BJ (cell line): ENCODE measurements around the gene KLHL22. TPM values are rescaled to one million over a fixed set of nuclear protein-coding genes. Genes with fewer than 3 reads are reported as not detected.

Source experiments
- CTCF ChIA-PET: fragments of 350-600 bp; formaldehyde crosslinking; extraction: SDS; loops from one replicate; lab custom pipeline; 2021; ENCODE audit warnings: antibody characterized with exemption, inconsistent platforms; lab: Yijun Ruan, JAX
- POLR2A ChIA-PET: fragments of 300-600 bp; sonication (Branson Sonifier 250); formaldehyde crosslinking; extraction: SDS; loops from one replicate; lab custom pipeline; 2021; ENCODE audit warnings: antibody characterized with exemption; lab: Charles Lee
- DNase-seq: peaks from one replicate; pipeline ENCODE4 v3.0.0-alpha.2; 2011; ENCODE audit warnings: low read depth
- H3K27me3 ChIP-seq: 2 replicates; pipeline ENCODE4 v1.6.0; 2011; ENCODE audit warnings: low read length; ENCODE audit not compliant: control insufficient read depth, insufficient read depth
- H3K36me3 ChIP-seq: 2 replicates; pipeline ENCODE4 v1.5.1; 2011; ENCODE audit warnings: low read length; ENCODE audit not compliant: control insufficient read depth, insufficient read depth
- H3K4me3 ChIP-seq: 2 replicates; pipeline ENCODE4 v1.5.1; 2011; ENCODE audit warnings: low read depth, mild to moderate bottlenecking, control low read depth, low read length
- polyA plus RNA-seq: library from polyadenylated mRNA; depleted of rRNA; stranded (reverse); fragments of >200 nt; gene quantifications from 2 replicates; pipeline ENCODE4 v1.2.3, GENCODE V29; 2011
- TF ChIP-seq, protein P1 (sequence below): IDR thresholded peaks from 2 replicates; pipeline ENCODE4 v1.5.1; 2011; ENCODE audit warnings: low read depth, mild to moderate bottlenecking, control low read depth, inconsistent platforms, low read length, moderate library complexity; ENCODE audit not compliant: insufficient read depth

The KLHL22 gene
- polyA plus RNA-seq, 1 experiment: 34.0 TPM

DNA sequence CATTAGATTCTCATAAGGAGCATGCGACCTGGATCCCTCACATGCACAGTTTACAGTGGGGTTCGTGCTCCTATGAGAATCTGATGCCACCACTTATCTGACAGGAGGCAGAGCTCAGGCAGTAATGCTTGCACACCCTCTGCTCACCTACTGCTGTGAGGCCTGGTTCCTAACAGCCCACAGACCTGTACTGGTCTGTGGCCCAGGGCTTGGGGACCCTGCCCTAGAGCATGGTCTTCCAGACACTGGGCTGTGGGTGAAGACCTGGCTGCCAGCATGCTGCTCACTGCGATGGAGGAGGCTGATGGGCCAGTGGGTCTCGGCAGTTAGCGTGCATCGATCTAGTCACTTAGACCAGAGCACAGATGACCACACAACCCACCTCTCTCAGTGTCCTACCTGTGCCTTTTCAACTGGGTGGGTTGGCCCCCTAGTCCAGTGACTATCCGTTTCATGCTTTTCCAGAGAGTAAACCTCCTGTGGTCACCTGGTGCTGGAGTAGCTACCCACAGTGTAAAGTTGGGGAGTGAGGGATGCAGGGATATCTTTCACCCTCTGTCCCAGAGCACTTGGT lies 32.9 kb upstream of the KLHL22 start:
- TF ChIP-seq, protein P1, sequence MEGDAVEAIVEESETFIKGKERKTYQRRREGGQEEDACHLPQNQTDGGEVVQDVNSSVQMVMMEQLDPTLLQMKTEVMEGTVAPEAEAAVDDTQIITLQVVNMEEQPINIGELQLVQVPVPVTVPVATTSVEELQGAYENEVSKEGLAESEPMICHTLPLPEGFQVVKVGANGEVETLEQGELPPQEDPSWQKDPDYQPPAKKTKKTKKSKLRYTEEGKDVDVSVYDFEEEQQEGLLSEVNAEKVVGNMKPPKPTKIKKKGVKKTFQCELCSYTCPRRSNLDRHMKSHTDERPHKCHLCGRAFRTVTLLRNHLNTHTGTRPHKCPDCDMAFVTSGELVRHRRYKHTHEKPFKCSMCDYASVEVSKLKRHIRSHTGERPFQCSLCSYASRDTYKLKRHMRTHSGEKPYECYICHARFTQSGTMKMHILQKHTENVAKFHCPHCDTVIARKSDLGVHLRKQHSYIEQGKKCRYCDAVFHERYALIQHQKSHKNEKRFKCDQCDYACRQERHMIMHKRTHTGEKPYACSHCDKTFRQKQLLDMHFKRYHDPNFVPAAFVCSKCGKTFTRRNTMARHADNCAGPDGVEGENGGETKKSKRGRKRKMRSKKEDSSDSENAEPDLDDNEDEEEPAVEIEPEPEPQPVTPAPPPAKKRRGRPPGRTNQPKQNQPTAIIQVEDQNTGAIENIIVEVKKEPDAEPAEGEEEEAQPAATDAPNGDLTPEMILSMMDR: no peak
- Histone ChIP-seq H3K4me3 (no peak overlapping the region), H3K27me3 (no peaks in the 10 kb centered on the region), H3K36me3 (peaks cover 9% of the 10 kb centered on the region)
- POLR2A ChIA-PET: no interaction called here
- CTCF ChIA-PET: interaction anchor here (0.9 to 8.7 kb wide), 2 partner anchors 23 to 38 kb away, joined by 3 to 82 read pairs; no protein-coding TSS in a partner anchor
- DNase-seq: no peak

DNA sequence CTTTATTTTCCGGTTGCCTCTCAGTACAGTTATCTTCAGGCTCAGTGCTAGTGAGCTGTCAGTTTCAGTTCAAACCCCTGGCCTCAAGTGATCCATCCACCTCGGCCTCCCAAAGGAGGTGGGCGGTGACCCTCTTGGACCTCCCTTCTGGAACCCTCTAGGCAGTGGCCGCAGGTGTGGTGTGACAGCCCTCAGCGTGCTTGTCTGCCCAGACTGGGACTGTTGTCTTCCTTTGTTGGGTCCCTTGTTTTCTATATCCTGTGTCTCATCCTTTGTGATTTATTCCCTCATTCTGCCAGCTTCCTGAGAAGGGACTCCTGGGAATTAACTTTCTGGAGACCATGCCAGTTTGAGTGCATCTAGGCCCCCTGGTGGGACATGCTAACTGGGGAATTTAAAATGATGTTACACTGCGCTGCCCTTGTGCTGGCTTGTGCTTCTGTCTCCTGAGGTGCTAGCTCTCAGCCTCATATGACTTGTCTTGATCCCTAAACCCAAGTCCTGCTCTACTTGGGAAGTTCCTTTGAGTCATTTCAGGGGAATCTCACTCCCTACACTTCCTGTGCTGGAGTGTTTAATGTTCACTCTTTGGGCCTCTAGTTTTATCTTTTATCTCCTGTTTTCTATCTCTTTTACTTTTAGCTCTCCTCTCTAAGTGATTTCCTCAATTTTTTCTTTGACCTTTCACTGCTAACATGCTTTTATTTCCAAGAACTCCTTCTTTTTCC lies 31.2 kb upstream of the KLHL22 start:
- Histone ChIP-seq H3K27me3 (no peaks in the 10 kb centered on the region), H3K4me3 (no peak overlapping the region), H3K36me3 (peaks cover 8% of the 10 kb centered on the region)
- TF ChIP-seq, protein P1: 0 out of 2 replicates have a peak, but pooled peaks have one; percentile 14
- DNase-seq: no peak
- CTCF ChIA-PET: interaction anchor here (0.7 to 8.7 kb wide), 5 partner anchors 12 to 57 kb away, joined by 3 to 82 read pairs (median 3); no protein-coding TSS in a partner anchor
- POLR2A ChIA-PET: no interaction called here

DNA sequence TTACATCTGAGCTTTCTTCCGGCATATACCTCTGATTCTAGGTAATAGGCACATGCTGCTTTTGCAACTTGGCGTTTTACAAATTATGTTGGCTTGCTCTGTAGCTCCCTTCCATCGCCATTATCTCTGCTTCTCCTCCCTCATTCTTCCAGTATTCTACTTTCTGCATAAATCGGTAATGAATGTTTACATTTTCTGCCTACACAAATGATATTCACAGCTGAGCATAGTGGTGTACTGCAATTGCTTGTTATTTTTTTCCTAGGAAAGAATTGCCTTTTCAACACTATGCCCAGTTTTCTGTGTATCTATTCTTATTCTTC lies 30.7 kb upstream of the KLHL22 start:
- Histone ChIP-seq H3K4me3 (no peak overlapping the region), H3K27me3 (no peaks in the 10 kb centered on the region), H3K36me3 (peaks cover 8% of the 10 kb centered on the region)
- ChIA-PET POLR2A (no interaction called here), CTCF (interaction anchor here (1.3 to 8.7 kb wide), 3 partner anchors 25 to 45 kb away, joined by 3 to 82 read pairs (median 5); no protein-coding TSS in a partner anchor)
- TF ChIP-seq, protein P1: no peak
- no peak for DNase-seq

DNA sequence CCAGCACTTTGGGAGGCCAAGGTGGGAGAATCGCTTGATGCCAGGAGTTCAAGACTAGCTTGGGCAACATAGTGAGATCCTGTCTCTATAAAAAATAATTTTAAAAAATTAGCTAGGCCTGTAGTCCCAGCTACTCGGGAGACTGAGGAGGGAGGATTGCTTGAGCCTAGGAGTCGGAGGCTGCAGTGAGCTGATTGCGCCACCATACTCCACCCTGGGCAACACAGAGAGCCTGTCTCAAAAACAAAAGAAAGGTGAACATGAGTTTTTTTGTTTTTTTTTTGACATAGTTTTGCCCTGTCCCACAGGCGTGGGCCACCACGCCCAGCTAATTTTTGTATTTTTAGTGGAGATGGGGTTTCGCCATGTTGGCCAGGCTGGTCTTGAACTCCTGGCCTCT lies 29.5 kb upstream of the KLHL22 start:
- peaks cover 10% of the 10 kb centered on the region for H3K36me3 ChIP-seq
- no peaks in the 10 kb centered on the region for H3K27me3 ChIP-seq
- TF ChIP-seq, protein P1: no peak
- ChIA-PET POLR2A (no interaction called here), CTCF (interaction anchor here (1.3 to 3.0 kb wide), 2 partner anchors 39 to 46 kb away, joined by 3 to 16 read pairs; no protein-coding TSS in a partner anchor)
- DNase-seq: no peak
- no peak overlapping the region for H3K4me3 ChIP-seq

DNA sequence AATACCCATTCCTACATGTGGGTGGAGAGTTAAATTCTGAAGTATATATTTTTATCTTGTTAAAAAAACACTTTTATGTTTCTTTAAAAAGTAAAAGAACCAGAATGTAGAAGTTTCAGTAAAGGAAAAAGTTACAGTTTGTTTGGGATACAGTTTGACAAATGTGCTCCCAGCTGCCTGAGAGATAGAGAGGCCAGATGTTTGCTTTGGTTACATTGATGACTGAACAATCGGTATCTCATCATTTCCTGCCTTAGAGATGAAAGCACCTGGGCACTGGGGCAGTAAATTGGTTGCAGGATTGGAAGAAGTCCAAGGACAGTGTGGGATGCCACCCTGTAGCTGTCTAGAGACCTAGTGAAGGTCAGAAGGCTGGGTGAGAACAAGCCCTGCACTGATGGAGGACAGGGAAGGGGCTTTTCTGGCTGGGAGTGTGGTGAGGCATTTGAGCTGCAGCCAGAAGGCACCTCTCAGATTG lies 28.4 kb upstream of the KLHL22 start:
- CTCF ChIA-PET: interaction anchor here (1.2 to 3.0 kb wide), 4 partner anchors 27 to 47 kb away, joined by 3 to 16 read pairs (median 4); no protein-coding TSS in a partner anchor
- no peak overlapping the region for H3K4me3 ChIP-seq
- H3K27me3 ChIP-seq: no peaks in the 10 kb centered on the region
- POLR2A ChIA-PET: no interaction called here
- TF ChIP-seq, protein P1: no peak
- peaks cover 13% of the 10 kb centered on the region for H3K36me3 ChIP-seq
- no peak for DNase-seq
